GM12875 (cell line): ENCODE data around the gene DENND5B.

ENCODE experiments used
- H3K4me3 ChIP-seq: one replicate; pipeline ENCODE4 v1.5.1; 2011; ENCODE audit warnings: low read depth, low read length, control low read depth
- TF ChIP-seq, protein P1 (sequence below): IDR thresholded peaks from 2 replicates; pipeline ENCODE4 v1.5.1; 2011; ENCODE audit warnings: low read depth, mild to moderate bottlenecking, control low read depth, inconsistent platforms, low read length, moderate library complexity, borderline replicate concordance; ENCODE audit not compliant: insufficient read depth

Gene DENND5B

DNA sequence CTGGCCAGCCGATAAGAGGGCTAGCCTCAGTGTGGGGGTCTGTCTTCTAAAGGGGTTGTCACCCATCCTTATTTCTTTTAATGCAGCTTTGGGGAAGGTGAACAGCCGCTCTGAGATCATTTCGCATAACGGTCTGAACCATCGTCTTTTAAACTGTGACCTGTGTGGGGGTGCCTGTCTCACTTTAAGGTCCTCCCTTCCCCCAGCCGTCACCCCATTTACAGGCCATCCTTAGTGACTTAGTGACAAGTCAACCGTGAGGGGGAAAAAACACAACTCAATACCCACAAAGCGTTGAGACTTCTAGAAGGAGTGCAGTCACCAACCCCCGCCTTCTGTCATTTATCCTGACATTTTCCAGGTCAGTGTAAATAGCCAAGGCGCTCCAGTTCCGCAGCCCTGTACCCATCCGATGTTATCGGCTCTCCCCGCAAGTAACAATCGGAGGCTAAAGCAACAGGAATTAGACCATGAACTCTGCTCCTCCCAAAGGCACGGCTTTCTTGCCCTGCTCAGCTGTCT is 505 bp upstream of the DENND5B start:
- TF ChIP-seq, protein P1, sequence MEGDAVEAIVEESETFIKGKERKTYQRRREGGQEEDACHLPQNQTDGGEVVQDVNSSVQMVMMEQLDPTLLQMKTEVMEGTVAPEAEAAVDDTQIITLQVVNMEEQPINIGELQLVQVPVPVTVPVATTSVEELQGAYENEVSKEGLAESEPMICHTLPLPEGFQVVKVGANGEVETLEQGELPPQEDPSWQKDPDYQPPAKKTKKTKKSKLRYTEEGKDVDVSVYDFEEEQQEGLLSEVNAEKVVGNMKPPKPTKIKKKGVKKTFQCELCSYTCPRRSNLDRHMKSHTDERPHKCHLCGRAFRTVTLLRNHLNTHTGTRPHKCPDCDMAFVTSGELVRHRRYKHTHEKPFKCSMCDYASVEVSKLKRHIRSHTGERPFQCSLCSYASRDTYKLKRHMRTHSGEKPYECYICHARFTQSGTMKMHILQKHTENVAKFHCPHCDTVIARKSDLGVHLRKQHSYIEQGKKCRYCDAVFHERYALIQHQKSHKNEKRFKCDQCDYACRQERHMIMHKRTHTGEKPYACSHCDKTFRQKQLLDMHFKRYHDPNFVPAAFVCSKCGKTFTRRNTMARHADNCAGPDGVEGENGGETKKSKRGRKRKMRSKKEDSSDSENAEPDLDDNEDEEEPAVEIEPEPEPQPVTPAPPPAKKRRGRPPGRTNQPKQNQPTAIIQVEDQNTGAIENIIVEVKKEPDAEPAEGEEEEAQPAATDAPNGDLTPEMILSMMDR: no peak
- peak overlapping the region; percentile 67 for H3K4me3 ChIP-seq

DNA sequence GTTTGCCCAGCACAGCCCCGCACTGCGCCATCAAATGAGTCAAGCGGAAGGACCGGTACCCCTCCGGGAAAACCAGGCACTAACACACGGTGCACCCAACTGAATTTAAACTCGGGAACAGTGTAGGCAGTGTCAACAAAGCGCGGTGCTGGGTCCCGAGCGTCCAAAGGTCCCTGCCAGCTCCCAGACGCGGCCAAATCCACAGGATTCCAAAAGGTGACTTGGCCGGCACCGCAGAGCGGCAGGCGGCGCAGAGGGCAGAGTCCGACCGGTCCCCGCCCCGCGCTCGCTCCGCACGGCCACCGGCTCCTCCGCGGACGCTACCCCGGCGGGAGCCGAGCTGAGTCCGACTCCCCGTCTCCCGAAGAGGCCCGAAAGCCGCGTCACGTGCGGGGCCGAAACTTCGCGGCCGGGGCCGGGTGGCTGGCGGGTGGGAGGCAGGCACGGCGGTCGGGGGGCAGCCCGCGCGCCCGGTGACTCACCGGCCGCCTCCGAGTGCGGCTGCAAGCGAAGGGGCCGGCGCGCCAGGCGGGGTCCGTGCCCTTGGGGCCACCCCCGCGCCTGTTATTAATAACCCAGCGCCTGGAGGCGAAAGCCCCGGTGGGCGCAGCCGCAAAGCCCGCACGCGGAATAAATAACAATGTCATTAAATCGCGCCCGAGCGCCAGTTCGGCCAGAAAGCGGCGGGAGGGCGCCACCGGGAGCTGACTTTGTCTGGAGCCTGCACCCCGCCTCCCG is 863 bp downstream of the DENND5B start:
- TF ChIP-seq, protein P1: no peak
- H3K4me3 ChIP-seq: peak overlapping the region; percentile 67

DNA sequence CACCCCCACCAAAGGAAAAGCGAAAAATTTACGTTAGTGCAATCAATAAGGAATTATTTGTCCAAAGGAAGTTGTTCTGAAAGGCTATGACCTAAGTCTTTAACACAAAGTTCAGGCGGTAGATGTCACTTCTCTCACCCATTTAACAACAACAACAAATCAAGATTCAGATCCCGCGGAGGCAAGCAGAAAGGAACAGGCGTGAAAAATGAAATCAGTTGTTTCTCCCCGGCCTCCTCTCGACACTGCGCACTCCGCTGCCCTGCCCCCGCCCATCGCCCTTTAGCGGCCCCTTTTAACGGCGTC is 1.4 kb downstream of the DENND5B start:
- peak overlapping the region; percentile 67 for H3K4me3 ChIP-seq
- TF ChIP-seq, protein P1: no peak

DNA sequence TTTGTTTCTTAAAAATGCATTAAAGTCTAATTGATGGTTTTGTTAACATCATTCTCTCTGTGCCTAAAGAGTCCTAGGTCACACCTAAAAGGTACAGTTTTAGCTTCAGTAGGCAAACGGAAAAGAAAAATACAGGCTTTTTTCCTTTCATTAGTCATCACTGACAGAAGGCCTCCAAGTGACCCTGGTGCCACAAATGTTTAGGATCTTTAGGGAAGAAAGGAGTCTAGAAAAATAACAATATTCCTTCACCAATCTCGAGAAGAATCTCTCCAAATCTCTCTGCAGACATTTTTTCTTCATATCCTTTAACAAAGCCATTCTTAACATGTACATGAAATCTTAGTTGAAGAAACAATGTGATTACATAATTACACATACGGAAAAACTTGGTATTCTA is 2.0 kb downstream of the DENND5B start:
- TF ChIP-seq, protein P1: no peak
- H3K4me3 ChIP-seq: no peak overlapping the region

DNA sequence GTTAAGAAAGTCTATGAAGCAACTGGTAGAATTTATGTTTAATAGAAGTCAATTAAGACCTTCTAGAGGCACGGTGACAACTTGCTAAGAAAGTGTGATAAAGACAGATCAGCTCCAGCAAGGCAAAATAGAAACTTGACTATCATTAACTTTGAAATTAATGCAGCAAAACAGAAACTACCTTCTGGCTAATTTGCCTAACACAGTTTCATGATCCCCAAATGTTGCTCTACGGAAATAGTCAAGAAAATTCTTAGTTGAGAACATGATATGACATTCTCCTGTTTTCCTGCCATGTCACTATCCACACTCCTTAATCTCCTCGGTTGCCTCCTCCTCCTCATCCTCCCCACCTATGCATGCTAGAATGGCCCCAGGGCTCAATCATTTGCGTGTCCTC is 4.2 kb downstream of the DENND5B start:
- TF ChIP-seq, protein P1: no peak
- H3K4me3 ChIP-seq: no peak overlapping the region

DNA sequence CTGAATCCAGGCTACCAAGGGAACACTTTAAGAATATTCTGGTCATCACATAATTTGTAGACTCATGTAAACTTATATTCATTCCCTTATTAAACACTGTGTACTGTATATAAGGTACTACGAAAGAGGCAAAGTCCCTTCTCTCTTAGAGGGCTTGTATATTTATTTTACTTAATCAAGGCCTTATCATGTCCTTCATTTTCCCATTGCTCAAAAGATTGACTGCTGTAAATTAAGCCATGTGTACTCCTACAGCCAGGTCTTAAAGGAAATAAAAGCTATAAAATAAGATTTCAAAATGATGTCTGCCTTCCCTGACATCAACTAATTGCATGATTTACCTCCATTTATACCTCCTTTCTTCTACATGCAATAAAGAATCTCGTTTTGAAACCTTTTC is 5.0 kb downstream of the DENND5B start:
- TF ChIP-seq, protein P1: no peak
- H3K4me3 ChIP-seq: no peak overlapping the region

DNA sequence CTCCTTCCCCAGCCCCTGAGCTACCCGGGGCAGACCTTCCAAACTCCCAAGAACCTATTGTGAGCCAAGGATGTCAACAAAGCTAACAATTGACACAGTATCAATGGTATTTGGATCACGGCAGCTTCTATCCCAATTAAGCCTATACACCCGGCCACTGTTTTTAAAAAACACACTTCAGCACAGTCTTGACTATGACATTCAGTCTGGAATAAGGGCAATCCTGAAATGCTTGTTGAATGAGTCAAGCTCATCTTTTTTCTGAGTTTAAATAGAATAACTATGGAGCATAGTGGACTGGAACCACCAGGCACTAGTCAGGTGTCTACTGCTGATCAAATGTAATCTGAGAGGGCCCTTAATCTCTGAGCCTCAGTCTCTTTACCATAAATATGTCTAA is 5.7 kb downstream of the DENND5B start:
- no peak overlapping the region for H3K4me3 ChIP-seq
- TF ChIP-seq, protein P1: no peak
